ENCODE results near the gene SOX11. TPM values are rescaled to one million over a fixed set of nuclear protein-coding genes. Genes with fewer than 3 reads are reported as not detected.
"Not testable (repeated sequence)": the region's sequence is repeated elsewhere in the genome, so short reads cannot be mapped to it uniquely, and the experiment has no call there.

Gene SOX11
- total RNA-seq, 1 donor from 2014 or later: 0.84 TPM

- no peaks in the 10 kb centered on the region for H3K36me3 ChIP-seq
- no peaks in the 10 kb centered on the region for H3K9me3 ChIP-seq
- DNase-seq: no peak
- intact Hi-C loops (cut with DNase I): no loop called here
- no peak overlapping the region for H3K27ac ChIP-seq
- no peak overlapping the region for H3K4me3 ChIP-seq
- no peak for ATAC-seq
- no peaks in the 10 kb centered on the region for H3K27me3 ChIP-seq
- TF ChIP-seq CTCF (IDR thresholded peaks at IDR 0.05): no peak
- H3K4me1 ChIP-seq: no peaks in the 10 kb centered on the region
Observed at GRCh38 chr2:5665066-5665465, 27.1 kb upstream of the SOX11 start.

DNA sequence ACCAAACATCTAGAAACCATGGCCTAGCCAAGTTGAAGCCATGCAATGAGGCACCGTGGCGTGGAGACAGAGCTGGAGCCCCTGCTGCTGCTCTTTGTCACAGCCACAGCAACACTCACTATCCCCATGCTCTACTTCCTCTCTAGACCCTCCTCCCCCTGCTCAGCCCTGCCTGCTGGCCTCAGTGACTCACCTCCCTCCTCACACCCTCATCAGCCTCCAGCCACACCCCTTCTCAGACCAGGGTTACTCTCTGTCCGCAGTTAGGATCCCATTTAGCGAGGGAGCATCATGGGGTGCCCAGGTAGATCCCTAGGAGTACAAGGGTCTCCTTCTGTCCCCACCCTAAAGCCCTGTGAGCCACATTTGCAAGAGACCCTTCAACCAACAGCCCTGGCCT is 25.4 kb upstream of the SOX11 start:
- Histone ChIP-seq H3K9me3 (no peaks in the 10 kb centered on the region), H3K27ac (no peak overlapping the region), H3K4me1 (no peaks in the 10 kb centered on the region), H3K27me3 (peaks cover under 1% of the 10 kb centered on the region), H3K36me3 (no peaks in the 10 kb centered on the region), H3K4me3 (no peak overlapping the region)
- intact Hi-C loops (cut with DNase I): no loop called here
- peak; percentile 21 for ATAC-seq
- no peak for DNase-seq
- TF ChIP-seq CTCF (IDR thresholded peaks at IDR 0.05): no peak

GRCh38 chr2:5667655-5668054 is 24.5 kb upstream of the SOX11 start:
- H3K4me1 ChIP-seq; H3K27me3 ChIP-seq; DNase-seq; ATAC-seq; H3K27ac ChIP-seq; H3K4me3 ChIP-seq; H3K36me3 ChIP-seq; H3K9me3 ChIP-seq; intact Hi-C loops (cut with DNase I): not testable (repeated sequence)

DNA sequence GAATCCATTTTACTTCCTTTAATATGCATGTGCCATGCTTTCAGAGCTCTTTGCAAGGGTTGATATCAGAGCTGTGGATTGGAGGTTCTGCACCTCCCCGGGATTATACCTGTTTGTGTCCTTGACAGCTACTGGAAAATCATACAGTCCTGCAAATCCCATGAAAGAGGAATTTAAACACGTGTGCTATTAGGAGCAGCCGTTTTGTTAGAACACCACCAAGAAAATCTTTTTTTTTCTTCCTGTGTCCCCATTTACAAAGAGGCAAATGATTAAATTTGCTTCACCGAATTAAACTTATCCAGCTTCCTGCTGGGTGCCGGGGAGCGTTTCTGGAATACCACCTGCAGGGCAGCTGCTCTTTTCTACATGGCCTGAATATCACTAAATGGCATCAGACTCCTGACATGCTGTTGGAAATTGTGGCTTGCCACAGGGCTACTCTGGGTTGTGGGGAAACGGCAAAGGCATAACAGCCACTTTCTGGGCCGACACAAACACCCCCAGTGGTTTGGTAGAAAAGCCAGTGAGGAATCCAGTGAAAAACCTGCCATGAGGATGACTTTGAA is 23.4 kb upstream of the SOX11 start:
- ATAC-seq (no peak), DNase-seq (no peak)
- Histone ChIP-seq H3K27me3 (peaks cover 18% of the 10 kb centered on the region), H3K4me3 (no peak overlapping the region), H3K27ac (no peak overlapping the region), H3K9me3 (no peaks in the 10 kb centered on the region), H3K36me3 (no peaks in the 10 kb centered on the region), H3K4me1 (no peaks in the 10 kb centered on the region)
- intact Hi-C loops (cut with DNase I): no loop called here
- no peak for TF ChIP-seq CTCF (IDR thresholded peaks at IDR 0.05)

DNA sequence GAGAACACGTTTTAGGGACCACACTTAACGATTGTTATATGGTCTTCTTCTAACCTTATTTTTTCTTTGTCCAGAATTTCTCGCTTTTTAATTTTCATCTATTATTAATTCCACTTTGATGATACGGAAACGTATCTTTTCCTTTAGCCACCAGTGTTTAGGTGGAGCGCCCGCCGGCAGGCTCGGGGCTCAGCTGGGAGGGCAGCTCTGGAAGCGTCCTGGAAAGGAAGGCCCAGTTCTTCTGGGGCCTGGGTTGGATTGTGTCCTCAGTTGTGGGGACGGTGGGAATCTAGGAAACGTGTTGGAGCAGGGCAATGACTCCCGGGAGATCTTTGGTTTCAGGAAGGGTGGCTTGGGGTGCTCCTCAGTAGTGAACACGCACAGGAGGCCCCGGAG is 19.4 kb upstream of the SOX11 start:
- no peak overlapping the region for H3K4me3 ChIP-seq
- H3K36me3 ChIP-seq: no peaks in the 10 kb centered on the region
- no peaks in the 10 kb centered on the region for H3K9me3 ChIP-seq
- TF ChIP-seq CTCF (IDR thresholded peaks at IDR 0.05): no peak
- no peak overlapping the region for H3K27ac ChIP-seq
- H3K27me3 ChIP-seq: peaks cover 19% of the 10 kb centered on the region
- DNase-seq (no peak), ATAC-seq (no peak)
- intact Hi-C loops (cut with DNase I): no loop called here
- no peaks in the 10 kb centered on the region for H3K4me1 ChIP-seq

GRCh38 chr2:5673145-5674025 is 18.8 kb upstream of the SOX11 start:
- H3K36me3 ChIP-seq: no peaks in the 10 kb centered on the region
- no peaks in the 10 kb centered on the region for H3K4me1 ChIP-seq
- no peaks in the 10 kb centered on the region for H3K9me3 ChIP-seq
- no peak for DNase-seq
- ATAC-seq: peak; percentile 45
- no peak for TF ChIP-seq CTCF (IDR thresholded peaks at IDR 0.05)
- H3K27me3 ChIP-seq: peaks cover 19% of the 10 kb centered on the region
- no peak overlapping the region for H3K4me3 ChIP-seq
- intact Hi-C loops (cut with DNase I): no loop called here
- no peak overlapping the region for H3K27ac ChIP-seq

All from upper lobe of right lung (tissue), 1 donor.